Measurements from ENCODE around the gene RNASE13. TPM values are rescaled to one million over a fixed set of nuclear protein-coding genes. Genes with fewer than 3 reads are reported as not detected.
A peak's percentile ranks its signal among the peaks of the same experiment; 100 is the strongest.

RNASE13 gene
- total RNA-seq, 1 experiment from 2014 or later, result not detected

- Histone ChIP-seq H3K4me1 (peaks cover 15% of the 10 kb centered on the region), H3K27me3 (replicated peaks; ENCODE audit: control insufficient read depth, insufficient read depth, low read length) (no peaks in the 10 kb centered on the region), H3K36me3 (ENCODE audit: control insufficient read depth, insufficient read depth, low read length) (no peaks in the 10 kb centered on the region), H3K4me3 (ENCODE audit: low read depth, low read length) (peak overlapping the region; percentile 73), H3K9me3 (no peaks in the 10 kb centered on the region)
- peak overlapping the region; percentile 72 for H3K4me3 Mint-ChIP-seq (ENCODE audit: unreplicated experiment)
- no peaks in the 10 kb centered on the region for H3K9me3 Mint-ChIP-seq (ENCODE audit: unreplicated experiment)
- H3K36me3 Mint-ChIP-seq (ENCODE audit: insufficient read depth, unreplicated experiment), result no peaks in the 10 kb centered on the region
- POLR2A ChIA-PET, result interaction anchor here (0.6 kb wide), 1 partner anchor 26 kb away, joined by 6 read pairs; the partner anchor contains the start of gene SLC39A2
- H3K4me1 Mint-ChIP-seq (ENCODE audit: low read depth, unreplicated experiment), result peaks cover 18% of the 10 kb centered on the region
- no peak for TF ChIP-seq CTCF (IDR thresholded peaks at IDR 0.05; ENCODE audit: insufficient read depth in 1 of 2, low read depth in 1 of 2, low read length in 1 of 2, severe bottlenecking in 1 of 2, unreplicated experiment in 1 of 2)
- no TSS peak for BruUV-seq (replicated peaks)
- H3K27me3 Mint-ChIP-seq (ENCODE audit: insufficient read depth, unreplicated experiment), result no peaks in the 10 kb centered on the region
- intact Hi-C loops (cut with micrococcal nuclease; ENCODE audit: unreplicated experiment), result no loop called here
- CTCF ChIA-PET, result interaction anchor here (0.6 kb wide), 1 partner anchor 11 kb away, joined by 3 read pairs; no protein-coding TSS in a partner anchor
- H3K27ac Mint-ChIP-seq (ENCODE audit: unreplicated experiment), result no peak overlapping the region
- DNase-seq, result no peak
Observed at GRCh38 chr14:21025371-21026273, 9.0 kb downstream of the RNASE13 start.

GRCh38 chr14:21024585-21025370, 9.8 kb downstream of the RNASE13 start, which contains the start of gene NDRG2:
Gene NDRG2, minus strand, starts transcription at chr14:21025061. Its CDS starts 1,746 bp downstream, at chr14:21023315.
- CTCF ChIA-PET, result interaction anchor here (0.8 to 2.0 kb wide), 2 partner anchors 10 to 53 kb away, joined by 5 to 13 read pairs; no protein-coding TSS in a partner anchor
- Mint-ChIP-seq H3K36me3 (ENCODE audit: insufficient read depth, unreplicated experiment) (no peaks in the 10 kb centered on the region), H3K4me3 (ENCODE audit: unreplicated experiment) (peak within 1 kb of the TSS; percentile 72), H3K27ac (ENCODE audit: unreplicated experiment) (peak within 1 kb of the TSS; percentile 73), H3K4me1 (ENCODE audit: low read depth, unreplicated experiment) (peaks cover 18% of the 10 kb centered on the region), H3K27me3 (ENCODE audit: insufficient read depth, unreplicated experiment) (no peaks in the 10 kb centered on the region), H3K9me3 (ENCODE audit: unreplicated experiment) (no peaks in the 10 kb centered on the region)
- Histone ChIP-seq H3K4me1 (peaks cover 15% of the 10 kb centered on the region), H3K9me3 (no peaks in the 10 kb centered on the region), H3K27me3 (replicated peaks; ENCODE audit: control insufficient read depth, insufficient read depth, low read length) (no peaks in the 10 kb centered on the region), H3K4me3 (ENCODE audit: low read depth, low read length) (peak within 1 kb of the TSS; percentile 73), H3K36me3 (ENCODE audit: control insufficient read depth, insufficient read depth, low read length) (no peaks in the 10 kb centered on the region)
- TF ChIP-seq CTCF (IDR thresholded peaks at IDR 0.05; ENCODE audit: insufficient read depth in 1 of 2, low read depth in 1 of 2, low read length in 1 of 2, severe bottlenecking in 1 of 2, unreplicated experiment in 1 of 2), result no peak
- POLR2A ChIA-PET, result interaction anchor here (0.6 kb wide), 1 partner anchor 26 kb away, joined by 6 read pairs; the partner anchor contains the start of gene SLC39A2
- intact Hi-C loops (cut with micrococcal nuclease; ENCODE audit: unreplicated experiment), result loop anchor here (1.0 kb wide), 1 partner anchor 14 kb away; no protein-coding TSS in a partner anchor
- DNase-seq, result peak; percentile 84 to 86
- BruUV-seq (replicated peaks), result TSS peak; percentile 64

All from Caco-2 (cell line).